ENCODE data around the gene IPCEF1. TPM values are rescaled to one million over a fixed set of nuclear protein-coding genes. Genes with fewer than 3 reads are reported as not detected.

The IPCEF1 gene
- under 0.01 TPM in 2 replicates for total RNA-seq (2012; rRNA removed)
- polyA plus RNA-seq (2012; rRNA removed) = 0.03 and 0.07 TPM in 2 replicates
- polyA plus RNA-seq (2012; cell fraction: cytosol; rRNA removed) = not detected in 2 replicates
- polyA plus RNA-seq (2012; cell fraction: nucleus; rRNA removed; ENCODE audit: low replicate concordance) = 0.02 and 0.14 TPM in 2 replicates
- percentile 32 among the genes with signal in this experiment for Bru-seq, nascent RNA
- BruChase-seq, experiment 1, labeled RNA remaining after a 6-hour chase = percentile 32 among the genes with signal in this experiment
- BruChase-seq, experiment 2, labeled RNA remaining after a 2-hour chase = percentile 34 among the genes with signal in this experiment
- long read RNA-seq = 0 reads

- H3K4me3 ChIP-seq (ENCODE audit: insufficient read depth, low read depth, low read length) = no peak within 1 kb of the TSS
- peak within 1 kb of the TSS; percentile 66 for H2AK5ac ChIP-seq (ENCODE audit: low read depth, low read length)
- POLR2A ChIA-PET (ENCODE audit: unreplicated experiment) = no interaction called here
- no peaks in the 10 kb centered on the region for H4K20me1 ChIP-seq (ENCODE audit: insufficient read depth, low read length)
- no TSS peak for BruUV-seq (replicated peaks)
- no peaks in the 10 kb centered on the region for H3K9me1 ChIP-seq (ENCODE audit: insufficient read depth, low read length)
- H2BK120ac ChIP-seq (ENCODE audit: low read depth, low read length) = no peak within 1 kb of the TSS
- H3K18ac ChIP-seq (ENCODE audit: low read depth, low read length) = no peak within 1 kb of the TSS
- H2BK5ac ChIP-seq (ENCODE audit: low read depth, low read length, poor library complexity, severe bottlenecking) = no peak within 1 kb of the TSS
- H4K5ac ChIP-seq (ENCODE audit: low read depth, low read length) = no peak within 1 kb of the TSS
- CTCF ChIA-PET = interaction anchor here (1.5 kb wide), 1 partner anchor 14 kb away, joined by 4 read pairs; no protein-coding TSS in a partner anchor
- no peak within 1 kb of the TSS for H3K4me2 ChIP-seq (ENCODE audit: low read depth, low read length)
- H4K8ac ChIP-seq (ENCODE audit: low read depth in 2 of 2, low read length in 2 of 2) = no peak within 1 kb of the TSS
- dilution Hi-C loops (cut with HindIII; ENCODE audit: low sequenced_read_pairs, unreplicated experiment) (loop anchor here (25.0 kb wide), 1 partner anchor 194 kb away; no protein-coding TSS in a partner anchor), in situ Hi-C loops (cut with MboI; ENCODE audit: low sequenced_read_pairs) (no loop called here), intact Hi-C loops (cut with micrococcal nuclease) (no loop called here)
- H2AFZ ChIP-seq (replicated peaks; ENCODE audit: low read length, poor library complexity) = no peak within 1 kb of the TSS
- H3K36me3 ChIP-seq (ENCODE audit: control insufficient read depth, insufficient read depth, low read length) = no peaks in the 10 kb centered on the region
- no peak within 1 kb of the TSS for H2BK20ac ChIP-seq (ENCODE audit: low read depth, low read length)
- no peak within 1 kb of the TSS; the same call in 2 of the 3 replicates for H2BK15ac ChIP-seq (ENCODE audit: low read depth, low read length)
- no peaks in the 10 kb centered on the region for H3K27me3 ChIP-seq (ENCODE audit: control insufficient read depth, insufficient read depth, low read length)
- no peak within 1 kb of the TSS for H3K27ac ChIP-seq (ENCODE audit: insufficient read depth, low read length)
- H3K23ac ChIP-seq (ENCODE audit: low read depth, low read length) = no peak within 1 kb of the TSS
- H3K79me1 ChIP-seq (ENCODE audit: low read depth in 1 of 2, low read length in 2 of 2) = no peaks in the 10 kb centered on the region
- ATAC-seq (ENCODE audit: low read depth) = no peak
- no peak within 1 kb of the TSS for H3K4ac ChIP-seq (ENCODE audit: low read depth, low read length)
- no peaks in the 10 kb centered on the region for H3K9me3 ChIP-seq (ENCODE audit: control insufficient read depth, insufficient read depth, low read length)
- no peak within 1 kb of the TSS for H3K9ac ChIP-seq (ENCODE audit: low read depth, low read length)
- TF ChIP-seq MXI1 (IDR thresholded peaks at IDR 0.05; ENCODE audit: borderline replicate concordance, low read depth, low read length) = no peak
- TF ChIP-seq RAD21 (IDR thresholded peaks at IDR 0.05; ENCODE audit: low read length) = no peak
- TF ChIP-seq SMC3 (IDR thresholded peaks at IDR 0.05; ENCODE audit: low read depth, low read length) = no peak
- TF ChIP-seq NFE2L2 (IDR thresholded peaks at IDR 0.05; ENCODE audit: low read depth, low read length) = no peak
- H3K14ac ChIP-seq (replicated peaks; ENCODE audit: low read depth, low read length) = no peak within 1 kb of the TSS
- WGBS, 2 experiments (ENCODE audit: extremely low coverage in 2 of 2, insufficient read length in 1 of 2) = 100% methylated on average over 1 of the region's 3 CpGs; no CpG with 5 or more reads in 1 of the 2 experiments
- peaks cover 5% of the 10 kb centered on the region for H3K4me1 ChIP-seq (ENCODE audit: control insufficient read depth, insufficient read depth, low read length)
- H4K91ac ChIP-seq (ENCODE audit: insufficient read depth, low read depth, low read length) = no peak within 1 kb of the TSS
- no peak within 1 kb of the TSS for H3K56ac ChIP-seq (ENCODE audit: extremely low read depth, insufficient read depth, low read length)
- no peak for DNase-seq
- peak within 1 kb of the TSS; percentile 58 for H2AK9ac ChIP-seq (replicated peaks; ENCODE audit: low read depth, low read length, poor library complexity)
These were observed at the start of gene IPCEF1 for GRCh38 chr6:154356690-154357089. IPCEF1 (minus strand) TSS chr6:154356803; CDS start chr6:154265947, 90,856 bp downstream.
